Kidney epithelial cell (primary cell): ENCODE data around the gene OR56A4. TPM values are rescaled to one million over a fixed set of nuclear protein-coding genes. Genes with fewer than 3 reads are reported as not detected.

Experiments
- DNase-seq: peaks from one replicate; pipeline ENCODE4 v3.0.0-alpha.2; 2010; ENCODE audit warnings: low read depth
- H3K27me3 ChIP-seq: 2 replicates; pipeline ENCODE4 v1.6.0; 2011; ENCODE audit warnings: low read length; ENCODE audit not compliant: control insufficient read depth, insufficient read depth
- H3K36me3 ChIP-seq: 2 replicates; pipeline ENCODE4 v1.5.1; 2011; ENCODE audit warnings: low read length; ENCODE audit not compliant: control insufficient read depth, insufficient read depth
- H3K4me3 ChIP-seq: 2 replicates; pipeline ENCODE4 v1.5.1; 2011; ENCODE audit warnings: low read depth, mild to moderate bottlenecking, control low read depth, low read length
- total RNA-seq: library from RNA; depleted of rRNA; stranded (reverse); fragments of >200 nt; gene quantifications from 2 replicates; pipeline ENCODE4 v1.2.3, GENCODE V29; 2015
- TF ChIP-seq, protein P1 (sequence below): IDR thresholded peaks from 2 replicates; pipeline ENCODE4 v1.5.1; 2011; ENCODE audit warnings: mild to moderate bottlenecking, moderate library complexity, low read length, control low read depth, inconsistent platforms; ENCODE audit not compliant: insufficient read depth, poor library complexity, severe bottlenecking

Gene OR56A4
- total RNA-seq, 1 donor from 2014 or later, result not detected

DNA sequence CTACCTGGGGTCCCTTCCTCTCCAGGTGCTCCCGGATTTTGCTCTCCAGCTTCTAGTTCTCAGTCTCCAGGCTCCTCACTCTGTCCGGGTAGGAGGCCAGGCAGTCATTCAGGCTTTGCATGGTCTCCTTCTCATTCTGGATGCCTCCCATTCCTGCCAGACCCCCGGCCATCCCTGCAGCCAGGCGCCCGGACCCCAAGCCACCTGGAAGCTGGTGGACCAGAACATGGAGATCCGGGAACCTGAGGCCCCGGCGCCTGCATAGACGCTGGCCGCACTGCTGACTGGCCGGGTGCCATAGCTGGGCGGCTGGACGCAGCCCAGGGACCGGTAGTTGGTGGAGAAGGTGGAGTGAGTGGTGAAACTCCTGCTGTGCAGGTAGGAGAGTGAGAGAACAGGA, 12.0 kb downstream of the OR56A4 start:
- TF ChIP-seq, protein P1, sequence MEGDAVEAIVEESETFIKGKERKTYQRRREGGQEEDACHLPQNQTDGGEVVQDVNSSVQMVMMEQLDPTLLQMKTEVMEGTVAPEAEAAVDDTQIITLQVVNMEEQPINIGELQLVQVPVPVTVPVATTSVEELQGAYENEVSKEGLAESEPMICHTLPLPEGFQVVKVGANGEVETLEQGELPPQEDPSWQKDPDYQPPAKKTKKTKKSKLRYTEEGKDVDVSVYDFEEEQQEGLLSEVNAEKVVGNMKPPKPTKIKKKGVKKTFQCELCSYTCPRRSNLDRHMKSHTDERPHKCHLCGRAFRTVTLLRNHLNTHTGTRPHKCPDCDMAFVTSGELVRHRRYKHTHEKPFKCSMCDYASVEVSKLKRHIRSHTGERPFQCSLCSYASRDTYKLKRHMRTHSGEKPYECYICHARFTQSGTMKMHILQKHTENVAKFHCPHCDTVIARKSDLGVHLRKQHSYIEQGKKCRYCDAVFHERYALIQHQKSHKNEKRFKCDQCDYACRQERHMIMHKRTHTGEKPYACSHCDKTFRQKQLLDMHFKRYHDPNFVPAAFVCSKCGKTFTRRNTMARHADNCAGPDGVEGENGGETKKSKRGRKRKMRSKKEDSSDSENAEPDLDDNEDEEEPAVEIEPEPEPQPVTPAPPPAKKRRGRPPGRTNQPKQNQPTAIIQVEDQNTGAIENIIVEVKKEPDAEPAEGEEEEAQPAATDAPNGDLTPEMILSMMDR, result no peak
- Histone ChIP-seq H3K27me3 (no peaks in the 10 kb centered on the region), H3K36me3 (no peaks in the 10 kb centered on the region), H3K4me3 (no peak overlapping the region)
- no peak for DNase-seq

DNA sequence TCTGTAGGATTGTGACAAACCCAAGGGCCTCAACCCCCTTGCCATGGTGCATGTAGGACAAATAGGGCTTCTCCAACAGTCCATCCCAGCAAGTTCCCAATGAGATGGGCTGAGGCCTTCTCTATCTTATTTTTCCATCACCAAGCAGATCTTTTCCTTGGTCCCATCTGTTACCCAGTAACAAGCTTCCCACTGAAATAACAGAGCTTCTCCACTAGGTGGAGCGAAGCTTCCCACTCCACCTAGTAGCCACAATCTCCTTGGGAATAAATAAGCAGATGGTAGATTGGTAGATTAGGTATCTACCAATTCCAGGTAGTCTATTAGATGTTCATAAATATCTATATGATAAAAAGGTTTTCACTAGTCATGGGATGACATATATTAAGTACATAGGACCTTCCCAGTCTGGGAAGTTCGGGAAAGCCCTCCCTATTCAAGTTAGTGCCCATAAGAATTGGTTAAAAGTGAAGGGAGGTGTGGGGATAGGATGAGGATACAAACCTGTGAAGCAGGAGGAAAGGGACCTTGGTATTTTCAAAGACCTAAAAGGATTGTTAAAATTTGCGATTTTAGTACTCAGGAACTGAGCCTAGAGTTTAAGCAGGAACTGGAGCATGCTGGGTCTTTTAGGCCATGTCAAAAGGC, 14.0 kb downstream of the OR56A4 start:
- DNase-seq, result no peak

DNA sequence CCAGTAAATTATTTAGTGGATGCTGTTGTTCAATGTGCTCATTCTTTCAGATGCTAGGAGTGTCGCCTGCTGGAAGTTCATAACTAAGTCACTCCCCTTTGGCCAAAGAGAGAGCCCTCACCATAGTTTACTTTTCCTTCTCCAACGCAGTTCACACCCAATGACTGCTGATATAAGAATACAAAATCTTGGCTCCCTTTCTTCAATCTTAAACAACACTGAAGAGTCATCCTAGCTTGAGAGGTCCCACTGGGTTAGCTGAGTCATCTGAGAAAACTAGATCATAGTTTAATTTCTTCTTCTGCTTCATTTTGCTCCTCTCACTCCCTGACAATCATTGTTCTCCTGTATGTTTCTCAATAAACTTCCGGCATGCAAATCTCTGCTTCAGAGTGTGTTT, 14.6 kb downstream of the OR56A4 start:
- no peak for DNase-seq
- TF ChIP-seq, protein P1, result no peak
- Histone ChIP-seq H3K4me3 (no peak overlapping the region), H3K27me3 (no peaks in the 10 kb centered on the region), H3K36me3 (no peaks in the 10 kb centered on the region)

More for the DNA sequence above, 14.0 kb downstream of the OR56A4 start:
- H3K4me3 ChIP-seq, result no peak overlapping the region
- H3K36me3 ChIP-seq, result no peaks in the 10 kb centered on the region
- TF ChIP-seq, protein P1, result peak; percentile 65
- no peaks in the 10 kb centered on the region for H3K27me3 ChIP-seq

DNA sequence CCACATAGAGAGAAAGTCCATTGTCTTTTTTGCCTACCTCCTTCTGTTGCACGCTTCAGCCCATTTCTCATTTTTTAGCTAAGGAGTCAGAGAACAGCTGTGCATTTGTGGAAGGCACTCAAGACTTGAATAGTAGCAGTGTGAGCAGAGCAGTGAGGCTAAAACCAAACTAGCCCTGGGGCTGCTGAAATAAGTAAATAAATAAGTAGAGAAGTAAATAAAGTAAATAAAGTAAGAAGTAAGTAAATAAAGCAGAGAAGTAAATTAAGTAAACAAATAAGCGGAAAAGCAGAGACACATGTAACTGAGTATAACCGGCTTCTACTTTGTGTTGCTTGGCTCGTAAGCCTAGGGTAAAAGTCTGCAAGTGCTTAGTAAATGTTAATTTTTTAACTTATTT, 17.5 kb downstream of the OR56A4 start:
- H3K36me3 ChIP-seq, result no peaks in the 10 kb centered on the region
- TF ChIP-seq, protein P1, result no peak
- H3K27me3 ChIP-seq, result no peaks in the 10 kb centered on the region
- no peak overlapping the region for H3K4me3 ChIP-seq
- DNase-seq, result no peak

DNA sequence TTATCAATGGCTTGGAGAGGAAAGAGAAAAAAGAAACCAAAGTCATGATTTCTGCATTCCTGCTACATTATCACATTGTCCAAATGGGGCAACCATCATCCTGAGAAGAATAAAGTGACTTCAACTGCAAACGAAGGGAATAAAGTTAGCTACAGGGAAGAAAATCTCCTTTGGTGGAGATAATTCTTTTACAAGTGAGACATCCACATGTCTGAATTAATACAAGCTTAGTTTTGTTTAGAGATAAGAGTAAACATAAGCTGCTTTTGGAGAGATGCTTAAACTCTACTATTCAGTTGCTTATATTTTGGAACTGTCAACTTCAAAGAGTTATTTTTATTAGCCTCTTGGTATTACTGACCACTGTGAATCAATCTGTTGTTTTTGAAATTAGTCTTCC, 19.9 kb downstream of the OR56A4 start, which contains the start of gene OR52L1:
Gene OR52L1 (minus strand): TSS at position 101 of the 400 bp plus-strand sequence. CDS start 55 bp downstream, at position 46.
- Histone ChIP-seq H3K27me3 (no peaks in the 10 kb centered on the region), H3K4me3 (no peak within 1 kb of the TSS), H3K36me3 (no peaks in the 10 kb centered on the region)
- TF ChIP-seq, protein P1, result no peak
- no peak for DNase-seq

DNA sequence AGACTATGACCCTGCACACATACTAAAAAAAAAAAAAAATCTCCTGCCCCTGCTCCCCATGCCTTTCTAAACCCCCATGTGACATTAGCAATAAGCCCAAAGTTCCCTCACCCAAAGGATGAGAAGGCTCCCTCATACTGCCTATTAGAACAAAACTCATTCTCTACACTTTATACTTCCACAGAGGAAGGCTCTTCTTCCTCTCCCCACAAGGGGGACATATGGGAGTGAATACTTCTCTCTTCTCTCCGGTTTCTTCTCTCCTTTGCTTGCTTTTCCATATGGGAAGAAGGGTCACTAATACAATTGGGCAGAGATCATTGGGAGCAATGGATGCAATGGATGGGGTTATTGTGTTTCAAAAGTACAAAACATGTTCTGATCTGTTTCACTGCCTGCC, 23.3 kb downstream of the OR56A4 start:
- no peak for DNase-seq
- TF ChIP-seq, protein P1, result no peak
- no peaks in the 10 kb centered on the region for H3K36me3 ChIP-seq

More for the DNA sequence above, 23.3 kb downstream of the OR56A4 start:
- Histone ChIP-seq H3K4me3 (no peak overlapping the region), H3K27me3 (no peaks in the 10 kb centered on the region)
